Retinal pigment epithelial cell (primary cell): ENCODE results near the gene GDF3.
"Not testable (repeated sequence)": the region's sequence is repeated elsewhere in the genome, so short reads cannot be mapped to it uniquely, and the experiment has no call there.

Source experiments
- DNase-seq: peaks from one replicate; pipeline ENCODE4 v3.0.0-alpha.2; 2010; ENCODE audit warnings: low read depth
- H3K4me3 ChIP-seq: 2 replicates; pipeline ENCODE4 v1.5.1; 2011; ENCODE audit warnings: mild to moderate bottlenecking, low read length, control low read depth, moderate library complexity
- CTCF ChIP-seq: conservative IDR thresholded peaks from 2 replicates; pipeline ENCODE4 v1.5.1; 2011; ENCODE audit warnings: low read depth, low read length, control low read depth, inconsistent platforms

The GDF3 gene

GRCh38 chr12:7642876-7643309 is 52.7 kb downstream of the GDF3 start:
- TF ChIP-seq CTCF: peak; percentile 42
- DNase-seq: no peak
- no peak overlapping the region for H3K4me3 ChIP-seq

- TF ChIP-seq CTCF: no peak
- no peak for DNase-seq
- no peak overlapping the region for H3K4me3 ChIP-seq
Observed at GRCh38 chr12:7642287-7642686, 53.3 kb downstream of the GDF3 start.

- not testable (repeated sequence) for DNase-seq, H3K4me3 ChIP-seq
Observed at GRCh38 chr12:7640123-7640995, 55.2 kb downstream of the GDF3 start.
